Measurements from ENCODE around the gene SLCO4C1. TPM values are rescaled to one million over a fixed set of nuclear protein-coding genes. Genes with fewer than 3 reads are reported as not detected.

SLCO4C1 gene
- total RNA-seq, 1 donor from 2014 or later: not detected

DNA sequence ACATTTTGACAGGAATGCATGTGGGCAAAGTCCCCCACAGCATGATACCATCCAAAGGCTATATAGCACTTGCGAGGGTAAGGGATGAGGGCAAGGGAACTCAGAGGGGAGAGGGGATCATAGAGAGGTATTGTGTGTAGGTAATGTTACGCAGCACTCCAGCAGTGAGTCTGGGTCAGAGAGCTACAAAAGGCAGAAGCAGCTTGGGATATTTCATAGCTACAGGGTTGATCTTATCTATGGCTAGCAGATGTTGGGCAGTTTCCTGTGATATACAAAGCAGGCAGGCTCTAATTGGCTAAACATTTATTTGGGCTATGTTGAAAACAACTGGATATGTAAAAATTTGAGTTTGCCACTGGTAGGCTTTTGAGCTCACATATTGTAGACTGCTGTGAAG, 17.8 kb upstream of the SLCO4C1 start:
- Histone ChIP-seq H3K27me3 (no peaks in the 10 kb centered on the region), H3K4me3 (no peak overlapping the region), H3K27ac (no peak overlapping the region), H3K9me3 (no peaks in the 10 kb centered on the region), H3K4me1 (no peaks in the 10 kb centered on the region), H3K36me3 (no peaks in the 10 kb centered on the region)
- intact Hi-C loops (cut with DNase I): no loop called here
- TF ChIP-seq, protein P1, sequence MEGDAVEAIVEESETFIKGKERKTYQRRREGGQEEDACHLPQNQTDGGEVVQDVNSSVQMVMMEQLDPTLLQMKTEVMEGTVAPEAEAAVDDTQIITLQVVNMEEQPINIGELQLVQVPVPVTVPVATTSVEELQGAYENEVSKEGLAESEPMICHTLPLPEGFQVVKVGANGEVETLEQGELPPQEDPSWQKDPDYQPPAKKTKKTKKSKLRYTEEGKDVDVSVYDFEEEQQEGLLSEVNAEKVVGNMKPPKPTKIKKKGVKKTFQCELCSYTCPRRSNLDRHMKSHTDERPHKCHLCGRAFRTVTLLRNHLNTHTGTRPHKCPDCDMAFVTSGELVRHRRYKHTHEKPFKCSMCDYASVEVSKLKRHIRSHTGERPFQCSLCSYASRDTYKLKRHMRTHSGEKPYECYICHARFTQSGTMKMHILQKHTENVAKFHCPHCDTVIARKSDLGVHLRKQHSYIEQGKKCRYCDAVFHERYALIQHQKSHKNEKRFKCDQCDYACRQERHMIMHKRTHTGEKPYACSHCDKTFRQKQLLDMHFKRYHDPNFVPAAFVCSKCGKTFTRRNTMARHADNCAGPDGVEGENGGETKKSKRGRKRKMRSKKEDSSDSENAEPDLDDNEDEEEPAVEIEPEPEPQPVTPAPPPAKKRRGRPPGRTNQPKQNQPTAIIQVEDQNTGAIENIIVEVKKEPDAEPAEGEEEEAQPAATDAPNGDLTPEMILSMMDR (IDR thresholded peaks at IDR 0.05): no peak
- no peak for DNase-seq (ENCODE audit: low spot score in 2 of 2)

DNA sequence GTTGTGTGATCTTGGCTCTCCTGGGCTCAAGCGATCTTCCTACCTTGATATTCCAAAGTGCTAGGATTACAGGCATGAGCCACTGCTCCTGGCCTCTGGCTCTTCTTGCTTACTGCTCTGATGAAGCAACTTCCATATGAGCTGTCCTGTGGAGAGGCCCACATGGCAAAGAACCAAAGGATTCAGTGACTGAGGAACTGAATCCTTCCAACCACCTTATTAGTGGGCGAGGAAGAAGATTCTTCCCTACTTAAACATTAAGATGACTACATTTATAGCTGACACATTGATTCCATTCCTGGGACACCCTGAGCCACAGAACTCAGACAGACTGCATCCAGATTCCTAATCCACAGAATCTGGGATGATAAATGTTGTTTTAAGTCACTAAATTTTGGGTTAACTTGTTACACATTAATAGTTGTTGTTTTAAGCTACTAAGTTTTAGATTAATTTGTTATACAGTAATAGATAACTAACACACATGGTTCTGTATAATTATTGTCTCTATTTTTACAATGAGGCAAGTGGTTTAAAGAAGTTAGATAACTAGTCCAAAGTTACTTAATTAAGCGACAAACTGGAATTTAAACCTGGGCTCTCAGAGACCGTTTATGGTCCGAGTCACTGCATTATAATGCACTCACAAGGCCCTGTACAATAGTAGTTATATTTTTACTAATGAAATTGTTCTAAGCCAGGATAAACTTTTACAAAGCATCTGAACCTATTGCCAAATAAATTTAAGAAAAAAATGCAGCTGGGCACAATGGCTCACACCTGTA, 16.7 kb upstream of the SLCO4C1 start:
- TF ChIP-seq, protein P1 (IDR thresholded peaks at IDR 0.05): no peak
- no peaks in the 10 kb centered on the region for H3K4me1 ChIP-seq
- intact Hi-C loops (cut with DNase I): no loop called here
- no peaks in the 10 kb centered on the region for H3K9me3 ChIP-seq
- H3K27ac ChIP-seq: no peak overlapping the region
- H3K4me3 ChIP-seq: no peak overlapping the region
- DNase-seq (ENCODE audit: low spot score in 2 of 2): no peak
- H3K36me3 ChIP-seq: no peaks in the 10 kb centered on the region
- no peaks in the 10 kb centered on the region for H3K27me3 ChIP-seq

DNA sequence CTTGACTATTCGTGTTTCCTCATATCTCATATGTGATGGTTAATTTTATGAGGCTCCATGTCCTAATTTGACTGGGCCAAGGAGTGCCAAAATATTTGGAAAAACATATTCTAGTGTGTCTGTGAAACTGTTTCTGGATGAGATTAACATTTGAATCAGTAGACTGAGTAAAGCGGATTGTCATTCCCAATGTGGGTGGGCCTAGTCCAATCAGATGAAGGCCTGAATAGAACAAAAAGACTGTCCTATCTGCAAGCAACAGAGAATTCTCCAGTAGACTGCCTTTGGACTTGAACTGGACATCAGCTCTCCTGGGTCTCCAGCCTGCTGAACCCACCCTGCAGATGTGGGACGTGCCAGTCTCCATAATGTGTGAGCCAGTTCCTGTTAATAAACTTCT, 13.5 kb upstream of the SLCO4C1 start:
- H3K4me1 ChIP-seq: no peaks in the 10 kb centered on the region
- no peak for DNase-seq (ENCODE audit: low spot score in 2 of 2)
- no peak overlapping the region for H3K27ac ChIP-seq
- no peaks in the 10 kb centered on the region for H3K36me3 ChIP-seq
- TF ChIP-seq, protein P1 (IDR thresholded peaks at IDR 0.05): no peak
- intact Hi-C loops (cut with DNase I): no loop called here
- no peaks in the 10 kb centered on the region for H3K27me3 ChIP-seq
- H3K9me3 ChIP-seq: no peaks in the 10 kb centered on the region
- H3K4me3 ChIP-seq: no peak overlapping the region

DNA sequence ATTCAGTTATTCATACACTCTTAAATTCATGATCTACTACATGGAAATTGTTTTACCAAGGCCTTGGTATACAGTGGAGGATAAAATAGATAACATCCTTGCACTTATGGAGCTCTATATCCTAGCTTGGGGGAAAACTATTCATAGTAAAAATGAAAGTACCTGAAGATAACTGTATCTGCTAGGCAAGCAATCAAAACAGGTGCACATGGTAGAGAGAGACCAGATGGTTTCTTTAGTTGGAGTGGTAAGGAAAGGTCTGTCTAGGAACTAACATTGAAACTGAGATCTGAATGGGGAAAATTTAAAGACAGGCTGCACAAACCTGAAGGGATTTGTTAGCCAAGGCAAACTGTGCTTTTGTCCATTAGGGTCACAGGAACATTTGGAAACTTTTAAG, 11.1 kb upstream of the SLCO4C1 start:
- H3K27ac ChIP-seq: no peak overlapping the region
- no peaks in the 10 kb centered on the region for H3K4me1 ChIP-seq
- H3K9me3 ChIP-seq: no peaks in the 10 kb centered on the region
- no peak overlapping the region for H3K4me3 ChIP-seq
- TF ChIP-seq, protein P1 (IDR thresholded peaks at IDR 0.05): no peak
- H3K27me3 ChIP-seq: no peaks in the 10 kb centered on the region
- intact Hi-C loops (cut with DNase I): no loop called here
- DNase-seq (ENCODE audit: low spot score in 2 of 2): no peak
- H3K36me3 ChIP-seq: no peaks in the 10 kb centered on the region

DNA sequence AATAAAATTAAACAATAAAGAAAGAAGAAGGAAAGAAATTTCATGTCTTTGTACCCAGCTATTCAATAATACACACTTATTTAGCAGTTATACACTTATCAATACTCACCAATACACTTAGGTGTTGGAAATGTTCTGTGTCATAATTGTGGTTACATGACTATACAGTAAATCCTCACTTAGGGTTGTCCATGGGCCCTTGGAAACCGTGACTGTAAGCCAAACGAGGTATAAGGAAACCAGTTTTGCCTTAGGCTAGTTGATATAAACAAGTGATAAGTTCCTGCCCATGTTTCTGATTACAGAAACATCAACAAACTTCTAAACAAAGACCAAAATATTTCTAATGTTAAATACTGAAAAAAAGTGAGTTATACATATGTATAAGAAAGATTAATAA, 10.0 kb upstream of the SLCO4C1 start:
- no peaks in the 10 kb centered on the region for H3K4me1 ChIP-seq
- H3K27ac ChIP-seq: no peak overlapping the region
- no peaks in the 10 kb centered on the region for H3K27me3 ChIP-seq
- intact Hi-C loops (cut with DNase I): no loop called here
- no peaks in the 10 kb centered on the region for H3K36me3 ChIP-seq
- no peak for DNase-seq (ENCODE audit: low spot score in 2 of 2)
- no peak overlapping the region for H3K4me3 ChIP-seq
- no peaks in the 10 kb centered on the region for H3K9me3 ChIP-seq
- TF ChIP-seq, protein P1 (IDR thresholded peaks at IDR 0.05): no peak

All from ascending aorta (tissue), 2 donors.